ENCODE measurements around the gene NLRP12.
"Not testable (repeated sequence)": the region's sequence is repeated elsewhere in the genome, so short reads cannot be mapped to it uniquely, and the experiment has no call there.

The NLRP12 gene

GRCh38 chr19:53781332-53781731 is 42.8 kb downstream of the NLRP12 start:
- not testable (repeated sequence) for DNase-seq (ENCODE audit: low read depth)

GRCh38 chr19:53780506-53780905 is 43.6 kb downstream of the NLRP12 start:
- no peak for DNase-seq (ENCODE audit: low read depth)

GRCh38 chr19:53775524-53775923 is 48.6 kb downstream of the NLRP12 start:
- no peak for DNase-seq (ENCODE audit: low read depth)

DNA sequence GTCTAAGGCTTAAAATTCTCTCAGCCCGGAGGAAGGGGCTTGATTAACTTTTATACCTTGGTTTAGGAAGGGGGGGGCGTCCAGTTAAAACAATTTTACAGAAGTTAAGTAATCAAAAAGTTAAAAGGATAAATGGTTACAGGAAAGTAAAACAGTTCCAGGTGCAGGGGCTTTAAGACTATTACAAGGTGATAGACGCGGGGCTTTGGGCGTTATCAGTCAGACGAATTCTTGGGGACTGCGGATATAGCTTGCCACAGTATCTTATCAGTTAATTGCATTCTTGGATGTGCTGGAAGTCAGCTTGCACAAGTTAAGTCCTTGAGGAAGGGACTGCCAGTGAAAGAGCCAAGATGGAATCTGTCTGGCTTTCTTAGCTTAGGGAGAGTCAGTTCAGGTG is 49.6 kb downstream of the NLRP12 start:
- DNase-seq (ENCODE audit: low read depth) = not testable (repeated sequence)

DNA sequence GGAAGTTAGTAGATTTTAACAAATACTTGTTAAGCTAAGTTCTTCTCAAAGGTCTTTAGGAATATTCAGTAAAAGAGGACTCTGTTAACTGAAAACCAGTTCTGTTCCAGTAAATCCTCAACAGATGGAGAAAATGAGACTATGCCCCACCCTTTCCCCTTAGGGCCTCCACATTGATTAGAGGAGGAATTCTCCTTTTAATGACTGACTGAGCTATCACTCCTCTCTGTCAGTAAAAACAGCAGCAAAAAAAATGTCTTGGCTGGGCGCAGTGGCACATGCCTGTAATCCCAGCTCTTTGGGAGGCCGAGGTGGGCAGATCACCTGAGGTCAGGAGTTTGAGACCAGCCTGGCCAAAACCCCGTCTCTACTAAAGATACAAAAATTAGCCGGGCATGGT is 50.1 kb downstream of the NLRP12 start:
- DNase-seq (ENCODE audit: low read depth) = no peak

DNA sequence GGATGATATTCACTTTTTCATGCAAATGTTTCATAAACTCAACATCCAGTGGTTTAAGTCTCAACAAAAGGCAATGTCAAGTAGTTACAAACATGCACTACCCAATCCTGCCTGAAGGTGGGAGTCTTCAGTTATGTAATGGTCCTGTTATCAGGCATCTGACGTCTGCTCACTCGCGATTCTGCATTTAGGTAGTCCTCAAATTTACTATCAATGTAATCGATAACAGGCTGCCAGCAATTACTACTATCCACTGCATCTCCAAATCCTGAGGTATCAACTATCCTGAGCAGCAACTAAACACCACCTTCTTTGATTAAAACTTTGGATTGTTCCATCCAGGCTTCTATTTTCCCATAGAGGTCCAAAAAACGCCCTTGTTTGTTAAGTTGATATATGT is 51.2 kb downstream of the NLRP12 start:
- DNase-seq (ENCODE audit: low read depth) = peak; percentile 2

DNA sequence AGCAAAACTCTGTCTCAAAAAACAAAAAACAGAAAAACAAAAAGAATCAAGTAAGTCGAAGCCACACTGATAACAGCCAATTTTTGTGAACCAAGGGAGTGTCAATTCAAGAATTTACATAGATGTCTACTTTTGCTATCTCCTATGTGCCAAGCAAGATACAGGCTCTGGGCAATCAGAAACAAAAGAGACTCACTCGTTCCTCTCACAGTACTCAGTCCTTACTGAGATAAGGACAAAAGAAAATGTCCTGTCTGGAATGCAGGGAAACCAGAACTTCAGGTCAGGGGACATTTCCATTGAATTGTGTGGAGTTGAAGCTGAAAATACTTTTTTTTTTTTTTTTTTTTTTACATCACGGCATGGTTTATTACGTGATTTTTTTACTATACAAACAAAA is 53.0 kb downstream of the NLRP12 start:
- DNase-seq (ENCODE audit: low read depth) = no peak

DNA sequence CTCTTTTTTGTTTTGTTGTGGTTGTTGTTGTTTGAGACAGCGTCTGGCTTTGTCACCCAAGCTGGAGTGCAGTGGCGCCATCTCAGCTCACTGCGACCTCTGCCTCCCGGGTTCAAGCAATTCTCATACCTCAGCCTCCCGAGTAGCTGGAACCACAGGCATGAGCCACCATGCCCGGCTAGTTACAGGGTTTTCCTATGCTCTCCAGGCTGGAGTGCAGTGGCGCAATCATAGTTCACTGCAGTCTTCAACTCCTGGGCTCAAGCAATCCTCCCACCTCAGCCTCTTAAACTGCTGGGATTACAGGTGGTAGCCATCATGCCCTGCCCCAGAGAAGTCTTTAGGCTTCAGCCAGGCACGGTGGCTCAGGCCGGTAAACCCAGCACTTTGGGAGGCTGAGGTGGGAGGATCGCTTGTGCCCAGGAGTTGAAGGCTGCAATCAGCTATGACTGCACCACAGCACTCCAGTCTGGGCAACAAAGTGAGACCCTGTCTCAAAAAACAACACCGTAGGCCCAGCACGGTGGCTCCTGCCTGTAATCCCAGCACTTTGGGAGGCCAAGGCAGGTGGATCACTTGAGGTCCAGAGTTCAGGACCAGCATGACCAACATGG is 54.3 kb downstream of the NLRP12 start:
- DNase-seq (ENCODE audit: low read depth) = not testable (repeated sequence)

DNA sequence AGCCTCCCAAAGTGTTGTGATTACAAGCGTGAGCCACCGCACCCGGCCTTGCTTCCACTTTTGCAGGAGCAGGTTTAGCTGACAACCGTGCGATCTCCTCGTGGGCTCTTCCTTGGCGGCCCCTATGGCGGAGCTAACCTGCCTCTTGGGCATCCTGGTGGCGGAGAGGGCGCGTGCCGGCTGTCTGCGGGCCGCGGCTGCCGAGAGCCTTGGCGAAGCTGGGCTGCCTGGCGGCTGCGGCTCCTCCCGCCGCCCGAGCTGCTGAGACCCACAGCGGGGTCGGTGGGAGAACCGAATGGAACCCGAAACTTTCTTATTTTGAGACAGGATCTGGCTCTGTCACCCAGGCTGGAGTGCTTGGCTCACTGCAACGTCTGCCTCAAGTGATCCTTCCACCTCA is 55.7 kb downstream of the NLRP12 start:
- DNase-seq (ENCODE audit: low read depth) = no peak

DNA sequence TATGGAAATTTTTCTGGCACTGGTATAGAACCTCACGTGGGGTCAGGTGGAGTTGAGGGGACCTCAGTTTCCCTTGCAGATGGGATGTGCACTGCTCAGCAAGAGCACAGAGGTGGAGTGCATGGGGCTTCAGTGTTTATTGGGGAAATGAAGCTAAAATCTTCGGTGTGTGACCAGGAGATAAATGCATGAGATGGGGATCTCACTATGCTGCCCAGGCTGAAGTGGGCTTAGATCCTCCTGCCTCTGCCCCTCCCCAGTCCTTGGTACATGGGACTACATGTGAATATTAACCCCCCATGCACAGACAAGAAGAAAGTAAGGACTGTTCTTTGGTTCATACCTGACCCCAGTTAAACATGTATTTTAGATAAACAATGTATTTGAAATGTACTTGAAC is 65.1 kb downstream of the NLRP12 start:
- not testable (repeated sequence) for DNase-seq (ENCODE audit: low read depth)

All from T-helper 22 cell (primary cell).